RWPE1 (cell line): Measurements from ENCODE around the gene FKBP2.

Experiments used
- CTCF ChIA-PET: fragments of 350-600 bp; sonication (Branson Sonifier 250); formaldehyde crosslinking; extraction: SDS; loops from one replicate; lab custom pipeline; 2021; lab: Yijun Ruan, JAX
- POLR2A ChIA-PET: fragments of 400-600 bp; formaldehyde crosslinking; extraction: SDS; loops from one replicate; lab custom pipeline; 2020; ENCODE audit warnings: antibody characterized with exemption; ENCODE audit not compliant: low non-redundant PET; lab: Yijun Ruan, JAX
- DNase-seq: peaks from one replicate; pipeline ENCODE4 v3.0.0; 2012; ENCODE audit warnings: low spot score
- H3K27ac ChIP-seq: fragments of 450-650 bp; 2 replicates; pipeline ENCODE4 v1.5.1; 2017
- CTCF ChIP-seq: fragments of 450-650 bp; conservative IDR thresholded peaks from 2 replicates; pipeline ENCODE4 v1.5.1; 2017; ENCODE audit warnings: low read depth, mild to moderate bottlenecking

The FKBP2 gene

DNA sequence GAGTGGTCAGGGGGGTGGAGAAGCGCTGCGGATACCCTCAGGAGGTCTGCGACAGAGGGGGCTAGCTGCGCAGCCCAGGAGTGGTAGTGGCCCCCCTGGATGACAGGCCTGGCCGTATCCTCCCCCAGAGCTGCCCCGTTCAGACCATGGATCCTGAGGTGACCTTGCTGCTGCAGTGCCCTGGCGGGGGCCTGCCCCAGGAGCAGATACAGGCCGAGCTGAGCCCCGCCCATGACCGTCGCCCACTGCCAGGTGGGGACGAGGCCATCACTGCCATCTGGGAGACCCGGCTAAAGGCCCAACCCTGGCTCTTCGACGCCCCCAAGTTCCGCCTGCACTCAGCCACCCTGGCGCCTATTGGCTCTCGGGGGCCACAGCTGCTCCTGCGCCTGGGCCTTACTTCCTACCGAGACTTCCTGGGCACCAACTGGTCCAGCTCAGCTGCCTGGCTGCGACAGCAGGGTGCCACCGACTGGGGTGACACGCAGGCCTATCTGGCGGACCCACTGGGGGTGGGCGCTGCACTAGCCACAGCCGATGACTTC lies 14.3 kb upstream of the FKBP2 start:
- H3K27ac ChIP-seq, result peak overlapping the region; percentile 98
- ChIA-PET POLR2A (interaction anchor here (0.6 to 0.9 kb wide), 2 partner anchors 10 to 19 kb away, joined by 3 read pairs; no protein-coding TSS in a partner anchor), CTCF (interaction anchor here (0.9 to 1.2 kb wide), 3 partner anchors 10 to 74 kb away, joined by 3 to 5 read pairs (median 3); no protein-coding TSS in a partner anchor)
- no peak for DNase-seq
- no peak; the same call in 1 of the 2 replicates for TF ChIP-seq CTCF

DNA sequence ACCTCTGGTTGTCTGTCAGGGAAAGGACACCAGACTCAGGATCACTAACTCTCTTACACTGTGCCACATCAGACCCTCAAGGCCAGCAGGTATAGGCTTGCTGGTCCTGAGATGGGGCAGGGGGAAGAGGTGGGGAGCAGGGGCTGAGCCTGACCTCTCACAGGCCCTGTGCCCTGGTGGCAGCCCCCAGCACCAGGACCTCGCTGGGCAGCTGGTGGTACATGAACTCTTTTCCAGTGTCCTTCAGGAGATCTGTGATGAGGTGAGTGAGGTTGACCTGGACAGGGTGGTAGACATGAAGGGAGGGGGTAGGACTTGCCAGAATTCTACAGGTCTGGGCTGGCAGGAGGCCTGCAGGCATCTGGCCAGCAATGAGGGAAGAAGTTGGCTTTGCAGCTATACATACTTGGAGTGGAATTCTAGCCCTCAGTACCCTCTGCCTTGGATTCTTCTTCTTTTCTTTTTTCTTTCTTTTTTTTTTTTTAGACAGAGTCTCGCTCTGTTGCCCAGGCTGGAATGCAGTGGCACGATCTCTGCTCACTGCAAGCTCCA lies 13.4 kb upstream of the FKBP2 start:
- ChIA-PET CTCF (interaction anchor here (0.9 to 1.1 kb wide), 2 partner anchors 9 to 10 kb away, joined by 3 to 5 read pairs; no protein-coding TSS in a partner anchor), POLR2A (interaction anchor here (0.7 to 0.9 kb wide), 2 partner anchors 12 to 19 kb away, joined by 3 to 6 read pairs; no protein-coding TSS in a partner anchor)
- peak overlapping the region; percentile 98 for H3K27ac ChIP-seq
- TF ChIP-seq CTCF, result no peak
- no peak for DNase-seq

- ChIA-PET CTCF (interaction anchor here (0.6 kb wide), 1 partner anchor 1550 kb away, joined by 3 read pairs; no protein-coding TSS in a partner anchor), POLR2A (no interaction called here)
- H3K27ac ChIP-seq, result peak overlapping the region; percentile 98
- DNase-seq, result no peak
- no peak for TF ChIP-seq CTCF
Observed at GRCh38 chr11:64229090-64229743, 11.7 kb upstream of the FKBP2 start.

DNA sequence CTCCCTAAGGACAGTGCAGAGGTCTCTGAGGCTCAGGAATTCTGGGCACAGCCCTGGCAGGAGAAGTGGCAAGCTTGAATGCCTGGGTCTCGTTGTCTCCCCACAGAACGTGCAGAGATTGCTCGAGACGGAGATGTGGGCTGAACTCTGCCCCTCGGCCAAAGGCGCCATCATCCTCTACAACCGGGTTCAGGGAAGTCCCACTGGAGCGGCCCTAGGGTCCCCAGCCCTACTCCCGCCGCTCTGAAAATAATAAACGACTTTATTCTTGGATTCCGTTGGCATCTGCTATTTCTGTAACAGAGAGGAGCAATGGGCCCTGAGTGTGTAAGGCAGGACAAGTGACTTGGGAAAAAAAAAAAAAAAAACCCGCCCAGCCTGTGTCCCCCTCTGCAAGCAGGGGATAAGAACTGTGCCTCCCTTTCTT lies 11.1 kb upstream of the FKBP2 start:
- no peak for TF ChIP-seq CTCF
- ChIA-PET POLR2A (no interaction called here), CTCF (interaction anchor here (0.6 kb wide), 1 partner anchor 1550 kb away, joined by 3 read pairs; no protein-coding TSS in a partner anchor)
- H3K27ac ChIP-seq, result peak overlapping the region; percentile 98
- DNase-seq, result no peak

DNA sequence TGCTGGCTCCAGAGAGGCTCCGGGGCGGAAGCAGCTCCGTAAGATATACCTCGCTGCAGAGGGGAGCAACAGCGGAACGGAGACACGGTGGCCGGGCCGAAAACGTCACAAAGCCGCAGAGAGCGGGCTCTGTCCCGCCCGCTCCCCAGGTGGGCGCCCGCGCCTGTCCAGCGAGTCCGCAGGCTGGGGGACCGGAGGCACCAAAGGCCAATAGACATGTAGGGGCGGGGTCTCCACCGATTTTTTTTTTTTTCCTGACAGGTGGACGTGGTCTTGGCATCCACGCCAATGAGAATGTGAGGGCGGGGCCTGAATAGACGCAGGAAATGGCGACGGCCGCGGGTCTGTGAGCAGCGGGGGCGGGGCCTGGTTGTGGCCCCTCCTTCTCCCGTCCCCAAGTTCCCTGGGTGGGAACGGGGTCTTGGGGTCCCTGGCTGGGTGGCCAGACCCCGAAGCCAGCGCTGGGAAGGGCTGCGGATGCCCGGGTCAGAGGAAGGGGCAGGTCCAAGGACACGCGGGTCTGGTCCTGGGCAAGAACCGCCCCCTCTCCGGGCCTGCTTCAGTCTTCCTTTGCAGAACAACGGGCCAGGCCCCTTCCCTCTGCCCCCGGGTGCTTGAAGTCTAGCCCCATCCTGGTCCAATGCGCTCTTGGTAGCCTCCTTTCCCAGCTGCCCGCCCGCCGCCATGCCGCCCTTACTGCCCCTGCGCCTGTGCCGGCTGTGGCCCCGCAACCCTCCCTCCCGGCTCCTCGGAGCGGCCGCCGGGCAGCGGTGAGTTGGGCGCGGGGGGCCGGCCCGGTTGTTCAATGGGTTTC lies 10.5 kb upstream of the FKBP2 start, which contains the start of gene DNAJC4:
Gene DNAJC4 (plus strand): TSS at position 378 of the 814 bp plus-strand sequence. CDS start 307 bp downstream, at position 685.
- no peak for TF ChIP-seq CTCF
- DNase-seq, result no peak
- CTCF ChIA-PET, result interaction anchor here (0.6 kb wide), 2 partner anchors 77 to 1549 kb away, joined by 3 to 4 read pairs; no protein-coding TSS in a partner anchor
- peak within 1 kb of the TSS; percentile 98 for H3K27ac ChIP-seq
- POLR2A ChIA-PET, result interaction anchor here (0.5 kb wide), 1 partner anchor 94 kb away, joined by 3 read pairs; no protein-coding TSS in a partner anchor

- CTCF ChIA-PET, result interaction anchor here (1.7 kb wide), 1 partner anchor 70 kb away, joined by 6 read pairs; the partner anchor contains the start of gene CATSPERZ
- no peak for TF ChIP-seq CTCF
- POLR2A ChIA-PET, result no interaction called here
- peak overlapping the region; percentile 98 for H3K27ac ChIP-seq
- no peak for DNase-seq
Observed at GRCh38 chr11:64230985-64231365, 9.9 kb upstream of the FKBP2 start.
